Neural cell (in vitro differentiated cells): ENCODE measurements around the gene CDCA8.

Source experiments
- CTCF ChIP-seq: fragments of 450-650 bp; IDR thresholded peaks from 2 replicates; pipeline ENCODE4 v1.5.1; 2014; ENCODE audit warnings: antibody characterized with exemption, mild to moderate bottlenecking, moderate library complexity; ENCODE audit not compliant: poor library complexity, severe bottlenecking
- EP300 ChIP-seq: fragments of 450-650 bp; conservative IDR thresholded peaks from 2 replicates; pipeline ENCODE4 v1.6.1; 2014; ENCODE audit warnings: antibody characterized with exemption, mild to moderate bottlenecking, moderate library complexity; ENCODE audit not compliant: poor library complexity, severe bottlenecking
- TAF1 ChIP-seq: IDR thresholded peaks from 2 replicates; pipeline ENCODE4 v1.6.1; 2012; ENCODE audit warnings: low read depth

- no peak for TF ChIP-seq CTCF
- TF ChIP-seq TAF1, result no peak
- no peak for TF ChIP-seq EP300
These were observed 36.3 kb upstream of the CDCA8 start for GRCh38 chr1:37656026-37656425.
